IPS DF 6.9 (cell line): Measurements from ENCODE around the gene LRRK1.

ENCODE experiments used
- DNase-seq: peaks from one replicate; pipeline ENCODE4 v3.0.0-alpha.2; 2013; ENCODE audit warnings: low read depth, low spot score
- H3K27ac ChIP-seq: one replicate; pipeline ENCODE4 v1.5.1; 2013; ENCODE audit warnings: low read length, control low read depth
- H3K27me3 ChIP-seq: 2 replicates; pipeline ENCODE4 v1.6.1; 2013; ENCODE audit warnings: mild to moderate bottlenecking, low read length; ENCODE audit not compliant: control insufficient read depth, insufficient read depth
- H3K36me3 ChIP-seq: 2 replicates; pipeline ENCODE4 v1.6.1; 2013; ENCODE audit warnings: low read length; ENCODE audit not compliant: control insufficient read depth, insufficient read depth
- H3K4me1 ChIP-seq: 2 replicates; pipeline ENCODE4 v1.6.1; 2013; ENCODE audit warnings: low read length; ENCODE audit not compliant: control insufficient read depth, insufficient read depth
- H3K4me3 ChIP-seq: 2 replicates; pipeline ENCODE4 v1.5.1; 2013; ENCODE audit warnings: mild to moderate bottlenecking, low read length
- H3K9me3 ChIP-seq: 2 replicates; pipeline ENCODE4 v1.6.1; 2013; ENCODE audit warnings: low read length, inconsistent platforms; ENCODE audit not compliant: control insufficient read depth, insufficient read depth
- WGBS: extraction: QIAGEN DNeasy Blood & Tissue Kit; methylation state at CpG from one replicate; pipeline ENCODE4 v1.1.7; 2013; ENCODE audit warnings: mixed read lengths, missing lambda C conversion rate; ENCODE audit not compliant: insufficient read length, insufficient coverage; 5-methylcytosine and 5-hydroxymethylcytosine counted together

Gene LRRK1

GRCh38 chr15:100891307-100892012 is 27.7 kb upstream of the LRRK1 start:
- H3K4me3 ChIP-seq: no peak overlapping the region
- peaks cover 5% of the 10 kb centered on the region for H3K4me1 ChIP-seq
- H3K36me3 ChIP-seq: no peaks in the 10 kb centered on the region
- no peak overlapping the region for H3K27ac ChIP-seq
- H3K9me3 ChIP-seq: no peaks in the 10 kb centered on the region
- no CpG with 5 or more reads among the region's 21 CpGs for WGBS
- H3K27me3 ChIP-seq: no peaks in the 10 kb centered on the region
- no peak for DNase-seq

GRCh38 chr15:100892013-100892355 is 27.2 kb upstream of the LRRK1 start:
- no peaks in the 10 kb centered on the region for H3K36me3 ChIP-seq
- WGBS: no CpG with 5 or more reads among the region's 6 CpGs
- no peaks in the 10 kb centered on the region for H3K27me3 ChIP-seq
- no peaks in the 10 kb centered on the region for H3K9me3 ChIP-seq
- no peak overlapping the region for H3K4me3 ChIP-seq
- no peak for DNase-seq
- peaks cover 5% of the 10 kb centered on the region for H3K4me1 ChIP-seq
- no peak overlapping the region for H3K27ac ChIP-seq

- no peak overlapping the region for H3K4me3 ChIP-seq
- H3K27me3 ChIP-seq: no peaks in the 10 kb centered on the region
Measured at GRCh38 chr15:100893261-100893963, 25.7 kb upstream of the LRRK1 start.

GRCh38 chr15:100893964-100894295 is 25.2 kb upstream of the LRRK1 start:
- H3K4me3 ChIP-seq: no peak overlapping the region
- no peaks in the 10 kb centered on the region for H3K9me3 ChIP-seq
- no peaks in the 10 kb centered on the region for H3K27me3 ChIP-seq
- no CpG with 5 or more reads among the region's 9 CpGs for WGBS
- H3K36me3 ChIP-seq: no peaks in the 10 kb centered on the region
- peaks cover 5% of the 10 kb centered on the region for H3K4me1 ChIP-seq
- no peak for DNase-seq
- H3K27ac ChIP-seq: no peak overlapping the region

More at GRCh38 chr15:100893261-100893963, 25.7 kb upstream of the LRRK1 start:
- H3K4me1 ChIP-seq: peaks cover 5% of the 10 kb centered on the region
- no peak for DNase-seq
- no peaks in the 10 kb centered on the region for H3K9me3 ChIP-seq
- H3K36me3 ChIP-seq: no peaks in the 10 kb centered on the region
- H3K27ac ChIP-seq: no peak overlapping the region
- WGBS: no CpG with 5 or more reads among the region's 6 CpGs

GRCh38 chr15:100895721-100896120 is 23.4 kb upstream of the LRRK1 start:
- Histone ChIP-seq H3K4me1 (peaks cover 4% of the 10 kb centered on the region; the same call in 1 of the 2 replicates), H3K27me3 (no peaks in the 10 kb centered on the region), H3K9me3 (no peaks in the 10 kb centered on the region), H3K27ac (no peak overlapping the region), H3K36me3 (no peaks in the 10 kb centered on the region), H3K4me3 (no peak overlapping the region)
- no CpG with 5 or more reads among the region's 13 CpGs for WGBS
- DNase-seq: no peak

- no peaks in the 10 kb centered on the region for H3K36me3 ChIP-seq
- no peaks in the 10 kb centered on the region for H3K4me1 ChIP-seq
- WGBS: no CpG with 5 or more reads among the region's 26 CpGs
- no peak overlapping the region for H3K27ac ChIP-seq
- no peaks in the 10 kb centered on the region for H3K27me3 ChIP-seq
- no peak for DNase-seq
- no peak overlapping the region for H3K4me3 ChIP-seq
- no peaks in the 10 kb centered on the region for H3K9me3 ChIP-seq
Measured at GRCh38 chr15:100897221-100898151, 21.7 kb upstream of the LRRK1 start.

GRCh38 chr15:100898152-100898490 is 21.0 kb upstream of the LRRK1 start:
- H3K9me3 ChIP-seq: no peaks in the 10 kb centered on the region
- no peak for DNase-seq
- no peaks in the 10 kb centered on the region for H3K36me3 ChIP-seq
- H3K4me3 ChIP-seq: no peak overlapping the region
- no peaks in the 10 kb centered on the region for H3K27me3 ChIP-seq
- no peak overlapping the region for H3K27ac ChIP-seq
- H3K4me1 ChIP-seq: no peaks in the 10 kb centered on the region
- WGBS: no CpG with 5 or more reads among the region's 9 CpGs

GRCh38 chr15:100898661-100899462 is 20.3 kb upstream of the LRRK1 start:
- H3K27ac ChIP-seq: no peak overlapping the region
- H3K9me3 ChIP-seq: no peaks in the 10 kb centered on the region
- no peaks in the 10 kb centered on the region for H3K36me3 ChIP-seq
- H3K27me3 ChIP-seq: no peaks in the 10 kb centered on the region
- no CpG with 5 or more reads among the region's 11 CpGs for WGBS
- no peaks in the 10 kb centered on the region for H3K4me1 ChIP-seq
- no peak overlapping the region for H3K4me3 ChIP-seq
- DNase-seq: no peak

- H3K27me3 ChIP-seq: no peaks in the 10 kb centered on the region
- no peak overlapping the region for H3K27ac ChIP-seq
- no CpG with 5 or more reads among the region's 5 CpGs for WGBS
- H3K4me3 ChIP-seq: no peak overlapping the region
- no peaks in the 10 kb centered on the region for H3K4me1 ChIP-seq
- no peaks in the 10 kb centered on the region for H3K36me3 ChIP-seq
- no peaks in the 10 kb centered on the region for H3K9me3 ChIP-seq
- no peak for DNase-seq
Measured at GRCh38 chr15:100899601-100900000, 19.6 kb upstream of the LRRK1 start.
